ENCODE data around the gene VEGFA.

VEGFA gene

DNA sequence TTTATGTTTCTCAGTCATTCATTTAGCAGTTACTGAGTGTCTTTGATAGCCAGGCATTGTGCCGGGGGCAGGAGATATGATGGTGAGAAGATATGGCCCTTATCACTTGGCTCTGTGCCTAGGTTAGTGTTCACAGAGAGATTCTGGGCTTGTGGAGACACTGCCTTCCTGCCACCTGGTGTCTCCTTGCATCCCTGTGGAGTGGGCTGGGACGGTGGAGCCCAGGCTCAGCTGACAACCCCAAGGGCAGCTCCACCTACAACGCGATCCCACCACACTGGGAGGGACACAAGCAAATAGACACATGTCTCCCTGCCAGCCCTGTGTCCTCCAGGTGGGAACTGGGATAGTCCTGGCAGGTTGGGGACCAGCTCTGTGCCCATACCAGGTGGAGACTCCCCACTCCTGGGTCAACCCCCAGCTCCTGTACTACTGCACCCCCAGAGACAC, 30.3 kb upstream of the VEGFA start:
- DNase-seq: no peak

- no peak for DNase-seq
Observed at GRCh38 chr6:43740321-43740960, 29.6 kb upstream of the VEGFA start.

DNA sequence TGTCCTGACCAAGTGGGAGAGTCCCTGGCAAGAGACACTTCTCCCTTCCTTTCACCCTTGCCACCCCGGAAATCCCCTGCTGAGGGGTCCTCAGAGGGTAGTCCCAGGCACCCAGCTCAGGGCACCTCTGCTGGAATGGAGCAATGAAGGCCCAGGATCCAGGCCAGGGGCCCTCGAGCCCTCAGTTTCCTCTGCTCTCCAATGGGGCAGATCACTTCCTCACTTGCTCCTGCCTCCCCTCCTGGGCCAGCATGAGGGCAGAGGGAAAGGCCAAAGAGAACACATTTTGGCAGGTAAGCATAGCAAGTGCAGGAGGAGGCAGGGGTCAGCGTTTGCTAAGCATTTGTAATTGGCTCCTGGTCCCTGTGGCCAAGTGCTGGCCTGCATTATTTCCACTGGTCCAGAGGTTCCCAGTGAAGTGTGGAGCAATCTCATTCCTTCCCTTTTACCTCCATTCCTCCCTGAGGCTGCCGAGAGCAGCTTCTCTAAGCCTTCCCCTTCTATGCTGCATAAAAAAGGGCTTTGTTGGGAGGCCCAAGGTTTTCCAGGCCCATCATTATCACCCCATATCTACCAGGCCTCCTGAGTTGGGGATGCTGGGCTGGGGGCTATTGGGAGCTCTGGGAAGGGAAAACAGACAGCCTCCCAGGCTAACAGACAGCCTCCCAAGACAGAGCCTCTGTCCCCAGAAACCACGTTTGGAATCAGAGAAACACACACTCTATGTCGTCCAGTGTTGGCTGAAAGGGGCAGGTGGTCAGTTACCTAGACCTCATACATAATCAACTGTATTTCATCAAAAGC, 28.8 kb upstream of the VEGFA start:
- no peak for DNase-seq

- DNase-seq: no peak
Observed at GRCh38 chr6:43741829-43742228, 28.2 kb upstream of the VEGFA start.

DNA sequence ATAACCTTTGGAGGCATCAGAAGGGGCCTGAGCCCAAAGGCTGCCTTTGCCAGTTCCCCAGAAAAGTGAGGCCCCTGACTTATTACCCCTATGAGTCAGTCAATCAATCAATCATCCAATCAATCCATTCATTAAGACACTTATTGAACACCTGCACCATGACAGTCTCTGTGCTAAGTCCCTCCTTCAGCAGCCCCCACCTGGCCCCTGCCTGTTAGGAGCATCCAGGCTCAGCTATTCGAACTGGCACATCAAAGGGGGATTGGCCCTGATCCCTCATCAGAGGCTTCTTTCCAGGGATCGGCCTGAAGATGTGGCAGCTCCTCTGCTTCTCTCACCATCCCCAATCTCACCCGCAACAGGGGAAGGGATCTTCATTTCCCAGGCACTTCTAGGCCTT, 27.7 kb upstream of the VEGFA start:
- no peak for DNase-seq

DNA sequence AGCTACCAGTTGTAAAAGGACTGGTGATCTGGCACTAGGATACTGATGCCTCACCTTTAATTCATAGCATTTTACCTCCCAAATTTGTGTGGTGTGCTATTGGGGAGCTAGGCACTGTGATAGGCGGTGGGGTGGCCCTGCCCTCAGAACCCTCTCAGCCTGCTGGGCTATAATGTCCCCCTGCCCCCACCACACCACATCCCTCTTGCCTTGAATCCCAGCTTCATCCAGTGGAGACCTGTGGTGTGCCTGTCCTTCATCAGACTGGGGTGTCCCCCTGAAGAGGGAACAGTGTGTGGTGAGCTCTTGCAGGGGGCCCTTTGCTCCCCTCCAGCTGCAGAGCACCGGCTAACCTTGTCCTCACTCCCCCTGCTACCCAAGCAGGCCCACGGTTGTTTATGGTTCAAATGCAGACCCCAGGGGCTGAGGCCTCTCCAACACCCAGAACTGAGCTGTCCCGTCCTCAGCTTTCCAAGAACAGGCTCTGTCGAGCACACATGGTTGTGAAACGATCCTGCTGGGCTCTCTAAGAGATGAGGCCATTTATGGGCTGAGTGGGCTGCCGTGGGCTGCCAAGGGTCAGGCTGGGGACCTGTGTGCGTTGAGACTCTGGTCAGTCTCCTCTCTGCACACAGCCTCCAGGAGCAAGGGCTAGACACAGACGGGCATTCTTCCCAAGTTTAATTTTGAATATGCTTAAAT, 26.9 kb upstream of the VEGFA start:
- DNase-seq: no peak

- no peak for DNase-seq
Observed at GRCh38 chr6:43743682-43744381, 26.2 kb upstream of the VEGFA start.

DNA sequence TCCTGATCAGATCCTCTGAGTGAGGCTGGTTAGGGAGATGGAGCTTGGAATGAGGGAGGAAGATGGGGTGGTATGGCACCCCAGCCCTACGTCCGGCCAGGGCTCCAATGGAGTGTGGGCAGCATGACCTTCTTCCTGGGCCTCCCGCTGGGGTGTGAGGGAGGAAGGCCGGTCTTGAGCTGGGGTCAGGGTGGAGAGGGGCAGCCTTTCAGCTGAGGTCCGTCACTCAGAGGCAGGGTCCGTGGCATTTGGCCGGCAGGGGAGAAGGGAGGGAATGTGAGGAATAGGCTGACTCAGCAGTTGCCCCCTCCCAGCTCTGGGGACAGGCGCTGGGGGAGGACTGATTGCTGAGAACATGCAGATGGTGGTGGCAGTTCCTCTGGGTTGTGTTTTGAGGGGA, 25.5 kb upstream of the VEGFA start:
- DNase-seq: no peak

GRCh38 chr6:43744931-43745727, 24.9 kb upstream of the VEGFA start:
- DNase-seq: no peak

GRCh38 chr6:43746071-43746470, 23.9 kb upstream of the VEGFA start:
- DNase-seq: no peak

DNA sequence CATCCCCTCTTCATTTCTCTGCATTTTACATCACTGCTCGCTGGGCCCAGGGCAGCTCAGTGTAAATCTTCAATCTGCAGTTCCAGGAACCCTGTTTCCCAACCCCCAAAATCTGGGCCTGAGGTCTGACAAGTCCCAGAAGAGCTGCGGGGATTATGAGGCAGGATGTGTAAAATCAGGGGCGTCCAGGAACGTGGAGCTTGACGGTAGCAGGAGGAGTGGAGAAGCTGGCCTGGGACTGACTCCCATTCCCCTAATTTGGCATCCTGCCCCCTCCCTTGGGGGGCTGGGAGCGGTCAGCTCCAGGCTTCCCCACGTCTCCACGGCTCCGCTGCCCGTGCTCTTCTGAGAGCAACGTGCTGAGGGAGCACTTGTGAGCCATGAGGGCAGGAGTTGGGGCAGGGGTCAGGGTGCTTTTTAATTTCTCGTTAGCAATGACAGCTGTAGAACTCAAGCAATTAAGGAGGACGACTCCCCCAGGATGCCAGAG, 23.4 kb upstream of the VEGFA start:
- DNase-seq: no peak

DNA sequence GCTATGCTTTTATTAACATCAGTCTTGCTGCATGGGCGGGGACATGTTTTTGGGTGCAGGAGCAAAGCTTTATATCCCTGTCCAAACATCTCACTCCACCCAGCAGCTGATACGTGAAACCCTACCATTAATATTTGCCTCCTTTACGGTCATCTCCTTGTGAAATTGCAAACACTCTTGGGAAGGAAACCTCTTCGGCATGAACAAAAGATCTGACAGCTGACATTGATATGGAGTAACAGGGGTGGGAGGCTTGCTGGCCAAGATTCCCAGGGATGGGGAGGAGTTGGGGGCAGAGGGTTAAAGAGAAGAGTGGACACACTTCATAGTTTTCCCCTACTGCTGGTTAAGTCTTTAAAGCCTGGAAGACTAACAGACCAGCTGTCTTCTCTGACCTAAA, 22.2 kb upstream of the VEGFA start:
- no peak for DNase-seq

GRCh38 chr6:43748765-43749164, 21.2 kb upstream of the VEGFA start:
- DNase-seq: no peak

- no peak for DNase-seq
Observed at GRCh38 chr6:43749461-43749860, 20.6 kb upstream of the VEGFA start.

GRCh38 chr6:43750622-43751021, 19.4 kb upstream of the VEGFA start:
- DNase-seq: no peak

DNA sequence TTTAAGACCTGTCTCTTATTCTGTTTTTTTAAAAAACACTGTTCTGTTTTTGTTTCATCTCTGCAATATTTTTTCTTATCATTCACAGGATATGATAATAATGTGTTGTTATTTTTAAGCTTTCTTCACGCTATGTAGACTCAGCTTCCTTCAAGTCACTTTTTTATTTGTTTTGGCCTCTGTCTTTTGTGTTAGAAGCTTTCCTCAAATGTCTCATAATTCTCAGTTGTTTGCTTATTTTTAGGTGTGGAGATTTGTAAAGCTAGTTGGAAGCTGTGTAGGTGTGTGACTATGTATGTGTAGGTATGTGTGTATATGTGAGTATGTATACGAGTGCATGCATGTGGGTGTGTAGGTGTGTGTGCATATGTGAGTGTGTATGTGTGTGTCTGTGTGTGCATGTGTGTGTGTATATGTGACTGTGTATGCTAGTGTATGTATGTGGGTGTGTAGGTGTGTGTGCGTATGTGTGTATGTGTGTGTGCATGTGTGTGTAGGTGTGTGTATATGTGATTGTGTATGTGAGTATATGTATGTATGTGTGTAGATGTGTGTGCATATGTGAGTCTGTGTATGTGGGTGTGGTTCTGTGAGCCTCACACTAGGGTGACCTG, 16.3 kb upstream of the VEGFA start:
- DNase-seq: no peak

DNA sequence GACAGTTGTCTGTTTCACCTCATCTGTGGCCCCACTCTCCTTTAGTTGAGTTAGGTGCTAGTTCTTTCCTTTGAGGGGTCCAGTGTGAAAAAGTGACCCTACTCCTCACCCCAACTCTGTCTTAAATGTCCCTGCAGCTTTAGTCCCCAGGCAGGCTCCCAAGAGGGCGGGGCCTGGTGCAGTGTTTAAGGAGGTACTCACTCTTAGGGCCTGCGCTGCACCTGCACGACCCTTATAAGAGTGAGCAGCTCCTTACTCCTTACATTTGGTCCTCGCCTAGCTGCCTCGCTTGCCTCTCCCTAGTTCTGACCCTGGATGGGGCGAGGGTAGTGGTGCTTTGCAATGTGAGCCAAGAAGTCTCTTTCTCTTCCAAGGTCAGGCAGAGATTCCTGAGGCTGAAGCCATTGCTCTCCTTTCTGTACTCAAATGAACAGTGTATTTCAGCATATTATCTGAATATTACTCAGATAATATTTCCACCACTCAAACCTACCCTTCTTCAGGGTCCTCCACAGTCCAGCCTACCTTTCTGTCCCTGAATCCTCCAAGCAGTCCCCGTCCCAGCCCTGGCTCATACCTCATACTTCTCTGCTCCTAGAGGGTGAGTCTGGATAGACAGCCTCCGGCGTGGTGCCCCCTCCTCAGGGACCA, 11.9 kb upstream of the VEGFA start:
- no peak for DNase-seq

GRCh38 chr6:43758617-43759050, 11.4 kb upstream of the VEGFA start:
- no peak for DNase-seq

DNA sequence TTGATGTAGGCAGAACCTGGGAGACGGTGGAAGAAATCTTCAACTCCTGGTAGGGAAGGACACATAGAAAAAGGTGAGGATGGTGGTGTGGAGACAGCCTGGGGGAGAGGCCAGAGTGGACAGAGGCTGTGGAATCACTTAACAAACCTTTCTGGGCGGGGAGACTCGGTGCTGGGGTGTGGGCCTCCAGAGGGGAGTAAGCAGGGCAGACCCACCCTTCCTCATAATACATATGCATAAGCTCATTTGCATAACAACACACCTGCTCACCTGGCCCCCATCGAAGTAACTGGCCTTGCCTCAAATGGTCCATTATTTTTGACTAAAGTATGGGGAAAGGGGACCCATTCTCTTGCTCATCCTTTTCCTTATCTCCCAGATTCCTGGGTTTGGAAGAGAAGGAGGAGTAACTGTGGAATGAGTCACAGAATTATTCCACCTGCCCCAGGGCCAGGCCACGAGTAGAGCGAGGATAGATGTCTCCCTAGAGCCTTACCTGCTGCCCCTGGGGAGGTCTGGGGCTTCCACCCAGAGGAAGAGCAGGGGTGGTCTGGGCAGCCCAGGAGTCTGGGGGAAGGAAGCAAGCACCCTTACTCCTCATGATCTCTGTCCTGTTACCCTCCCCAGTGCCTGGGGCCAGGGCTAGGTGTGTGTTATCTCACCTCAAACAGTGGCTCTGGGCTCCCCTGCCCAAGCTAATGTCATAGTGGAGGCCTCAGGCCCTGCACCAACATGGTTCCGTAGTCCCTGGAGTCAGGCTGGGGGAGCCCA, 10.7 kb upstream of the VEGFA start:
- no peak for DNase-seq

- no peak for DNase-seq
Observed at GRCh38 chr6:43759907-43760206, 10.2 kb upstream of the VEGFA start.
